Mucosa of descending colon (tissue), 3 donors: ENCODE data around the gene SGCA. TPM values are rescaled to one million over a fixed set of nuclear protein-coding genes. Genes with fewer than 3 reads are reported as not detected.

ENCODE experiments used
- ATAC-seq: fragments of 200-7000 bp; cut with Tn5 transposase; one replicate; pipeline ENCODE4 v1.9.1; 2020; ENCODE audit warnings: mild to moderate bottlenecking, moderate library complexity
- DNase-seq, 3 donors: peaks; one replicate each; pipeline ENCODE4 v3.0.0-alpha.2; 2020
- H3K36me3 ChIP-seq: fragments of 200-600 bp; one replicate; pipeline ENCODE4 v1.8.0; 2021; ENCODE audit warnings: low read depth, mild to moderate bottlenecking
- H3K4me1 ChIP-seq: fragments of 200-600 bp; one replicate; pipeline ENCODE4 v1.8.0; 2021; ENCODE audit warnings: low read depth, mild to moderate bottlenecking
- H3K4me3 ChIP-seq: fragments of 200-600 bp; one replicate; pipeline ENCODE4 v1.8.0; 2021; ENCODE audit warnings: mild to moderate bottlenecking
- H3K9me3 ChIP-seq: fragments of 200-600 bp; one replicate; pipeline ENCODE4 v1.8.0; 2021; ENCODE audit warnings: mild to moderate bottlenecking
- CTCF ChIP-seq: fragments of 200-600 bp; IDR thresholded peaks from one replicate; pipeline ENCODE4 v1.8.0; 2022; ENCODE audit warnings: antibody characterized with exemption, mild to moderate bottlenecking
- intact Hi-C, 2 donors: fragments of 100-400 bp; cut with DNase I in 1 of 2; cut with micrococcal nuclease in 1 of 2; formaldehyde crosslinking; loops; one replicate each; pipeline versions ENCODE4 v1.11.0 to v1.11.1; 2022; cut with DNase I, micrococcal nuclease
- total RNA-seq, 3 donors: library from RNA; stranded (reverse); fragmentation: NEBNext Ultra II Directional in 2 of 3; extraction: Animal tissue kit (Norgen Biotek cat#: 25700) in 2 of 3; gene quantifications; one replicate each; pipeline versions ENCODE4 v1.2.1 to v1.2.4, GENCODE V29; 2021 to 2023
- donor health status: DM: no; HTN: no; CAD: no; lungs with moderate emphysema.
- donor health status: DM: no; HTN: no; CAD: no.
- donor health status: DM: no; HTN: yes; CAD: no.

The SGCA gene
- total RNA-seq, 3 donors from 2014 or later = 0.64 to 30.7 (median 6.8) TPM

- Histone ChIP-seq H3K9me3 (no peaks in the 10 kb centered on the region), H3K4me3 (no peak overlapping the region), H3K4me1 (peaks cover 3% of the 10 kb centered on the region), H3K36me3 (no peaks in the 10 kb centered on the region)
- TF ChIP-seq CTCF = no peak
- ATAC-seq = no peak
- intact Hi-C loops = no loop called here
- DNase-seq = peak in 1 of 3 donors; percentile 39
These were observed 21.0 kb downstream of the SGCA start for GRCh38 chr17:50186661-50187393.

GRCh38 chr17:50187394-50187725 is 21.6 kb downstream of the SGCA start:
- no peak for ATAC-seq
- H3K36me3 ChIP-seq = no peaks in the 10 kb centered on the region
- peak in 1 of 3 donors; percentile 12 for DNase-seq
- no peak for TF ChIP-seq CTCF
- H3K4me1 ChIP-seq = peaks cover 3% of the 10 kb centered on the region
- no peaks in the 10 kb centered on the region for H3K9me3 ChIP-seq
- no peak overlapping the region for H3K4me3 ChIP-seq
- intact Hi-C loops = no loop called here

GRCh38 chr17:50187751-50188530 is 22.1 kb downstream of the SGCA start:
- intact Hi-C loops = no loop called here
- ATAC-seq (no peak), DNase-seq (peak in 1 of 3 donors; percentile 11)
- Histone ChIP-seq H3K9me3 (no peaks in the 10 kb centered on the region), H3K36me3 (no peaks in the 10 kb centered on the region), H3K4me1 (peaks cover 3% of the 10 kb centered on the region), H3K4me3 (no peak overlapping the region)
- no peak for TF ChIP-seq CTCF

- intact Hi-C loops = no loop called here
- TF ChIP-seq CTCF = no peak
- no peaks in the 10 kb centered on the region for H3K36me3 ChIP-seq
- no peaks in the 10 kb centered on the region for H3K9me3 ChIP-seq
- DNase-seq = no peak
- H3K4me3 ChIP-seq = no peak overlapping the region
- H3K4me1 ChIP-seq = peaks cover 3% of the 10 kb centered on the region
- ATAC-seq = no peak
These were observed 22.7 kb downstream of the SGCA start for GRCh38 chr17:50188531-50188920.

GRCh38 chr17:50188921-50189549 is 23.2 kb downstream of the SGCA start:
- ATAC-seq = no peak
- intact Hi-C loops = no loop called here
- Histone ChIP-seq H3K9me3 (no peaks in the 10 kb centered on the region), H3K36me3 (no peaks in the 10 kb centered on the region), H3K4me1 (peaks cover 2% of the 10 kb centered on the region), H3K4me3 (no peak overlapping the region)
- no peak for TF ChIP-seq CTCF
- DNase-seq = no peak
